Mesendoderm (in vitro differentiated cells): ENCODE measurements around the gene RAD21L1.

Experiments
- DNase-seq: peaks from one replicate; pipeline ENCODE4 v3.0.0; 2013
- H2AK5ac ChIP-seq: 2 replicates; pipeline ENCODE4 v1.6.1; 2013; ENCODE audit warnings: low read length, inconsistent platforms
- H2BK120ac ChIP-seq: 2 replicates; pipeline ENCODE4 v1.6.1; 2013; ENCODE audit warnings: low read depth, mild to moderate bottlenecking, low read length, moderate library complexity, mixed read lengths
- H2BK15ac ChIP-seq: replicated peaks from 2 replicates; pipeline ENCODE4 v1.6.1; 2013; ENCODE audit warnings: low read depth, mild to moderate bottlenecking, moderate library complexity
- H2BK5ac ChIP-seq: 2 replicates; pipeline ENCODE4 v1.6.1; 2013; ENCODE audit warnings: low read length, inconsistent platforms
- H3K18ac ChIP-seq: 2 replicates; pipeline ENCODE4 v1.6.1; 2013; ENCODE audit warnings: mild to moderate bottlenecking, low read length, mixed read lengths
- H3K23ac ChIP-seq: one replicate; pipeline ENCODE4 v1.6.1; 2013; ENCODE audit warnings: low read length
- H3K27ac ChIP-seq: 2 replicates; pipeline ENCODE4 v1.5.1; 2013; ENCODE audit warnings: low read depth, mild to moderate bottlenecking, inconsistent platforms, low read length, moderate library complexity
- H3K27me3 ChIP-seq: 2 replicates; pipeline ENCODE4 v1.6.1; 2013; ENCODE audit warnings: low read length, control low read depth, mild to moderate bottlenecking, inconsistent platforms; ENCODE audit not compliant: insufficient read depth, poor library complexity
- H3K36me3 ChIP-seq: 2 replicates; pipeline ENCODE4 v1.6.1; 2013; ENCODE audit warnings: low read length, inconsistent platforms; ENCODE audit not compliant: control insufficient read depth, insufficient read depth
- H3K4ac ChIP-seq: one replicate; pipeline ENCODE4 v1.6.1; 2013; ENCODE audit warnings: low read depth, mild to moderate bottlenecking, low read length, moderate library complexity
- H3K4me1 ChIP-seq: 2 replicates; pipeline ENCODE4 v1.6.1; 2013; ENCODE audit warnings: low read depth, low read length, inconsistent platforms; ENCODE audit not compliant: control insufficient read depth
- H3K4me2 ChIP-seq: 2 replicates; pipeline ENCODE4 v1.6.1; 2013; ENCODE audit warnings: low read length
- H3K4me3 ChIP-seq: 2 replicates; pipeline ENCODE4 v1.5.1; 2013; ENCODE audit warnings: mild to moderate bottlenecking, low read length
- H3K56ac ChIP-seq: one replicate; pipeline ENCODE4 v1.6.1; 2013; ENCODE audit warnings: low read length
- H3K79me1 ChIP-seq: 2 replicates; pipeline ENCODE4 v1.6.1; 2013; ENCODE audit warnings: low read length, inconsistent platforms
- H3K79me2 ChIP-seq: 2 replicates; pipeline ENCODE4 v1.6.1; 2013; ENCODE audit warnings: mild to moderate bottlenecking, low read length; ENCODE audit not compliant: control insufficient read depth, insufficient read depth
- H3K9ac ChIP-seq: 2 replicates; pipeline ENCODE4 v1.6.1; 2013; ENCODE audit warnings: low read length, inconsistent platforms
- H4K5ac ChIP-seq: one replicate; pipeline ENCODE4 v1.6.1; 2013; ENCODE audit warnings: low read length
- H4K8ac ChIP-seq: one replicate; pipeline ENCODE4 v1.6.1; 2013; ENCODE audit warnings: low read depth, mild to moderate bottlenecking, control low read depth, low read length, moderate library complexity
- WGBS: extraction: QIAGEN DNeasy Blood & Tissue Kit; methylation state at CpG from one replicate; pipeline ENCODE4 v1.1.7; 2013; ENCODE audit warnings: low lambda C conversion rate, missing lambda C conversion rate; ENCODE audit not compliant: insufficient coverage; ENCODE audit errors: extremely low coverage; 5-methylcytosine and 5-hydroxymethylcytosine counted together

RAD21L1 gene

DNA sequence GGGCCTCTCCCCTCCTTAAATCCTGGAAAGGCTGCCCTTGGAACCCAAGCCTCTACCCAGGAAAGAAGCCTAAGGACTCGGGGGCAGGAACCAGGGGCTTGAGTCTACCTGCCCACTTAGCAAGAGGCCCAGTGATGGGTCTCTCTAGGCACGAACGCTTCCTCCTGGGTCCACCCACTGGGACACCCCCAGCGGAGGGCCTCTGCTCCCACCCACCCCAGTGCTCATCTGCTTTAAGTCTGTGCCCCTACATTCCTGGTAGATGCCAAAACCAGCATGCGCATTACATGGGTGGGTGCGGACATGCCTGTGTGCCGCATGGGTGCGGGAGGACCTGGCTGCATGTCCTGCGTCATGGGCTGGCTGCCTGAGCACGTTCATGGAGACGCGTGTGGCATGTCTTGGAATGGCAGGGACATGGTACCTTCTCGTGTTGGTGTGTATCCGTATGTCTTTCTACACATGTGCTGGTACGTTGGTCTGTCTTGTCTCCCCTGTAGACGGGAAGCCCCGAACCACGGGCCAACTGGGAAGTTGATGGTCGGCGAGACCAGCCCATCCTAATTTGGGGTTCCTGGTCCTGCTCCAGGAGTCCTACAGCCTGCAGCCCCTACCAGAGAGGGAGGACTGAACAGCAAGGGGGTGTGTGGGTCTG, 69.6 kb downstream of the RAD21L1 start:
- Histone ChIP-seq H3K23ac (no peak overlapping the region), H4K8ac (no peak overlapping the region), H3K4me2 (no peak overlapping the region), H3K9ac (no peak overlapping the region), H3K4ac (no peak overlapping the region), H3K18ac (no peak overlapping the region), H2BK15ac (no peak overlapping the region), H3K4me3 (no peak overlapping the region), H2BK120ac (no peak overlapping the region), H3K27ac (no peak overlapping the region), H3K79me2 (no peaks in the 10 kb centered on the region), H3K79me1 (no peaks in the 10 kb centered on the region), H3K27me3 (no peaks in the 10 kb centered on the region), H3K4me1 (no peaks in the 10 kb centered on the region), H3K36me3 (no peaks in the 10 kb centered on the region), H2BK5ac (no peak overlapping the region), H2AK5ac (no peak overlapping the region), H3K56ac (no peak overlapping the region), H4K5ac (no peak overlapping the region)
- WGBS: no CpG with 5 or more reads among the region's 20 CpGs
- no peak for DNase-seq

DNA sequence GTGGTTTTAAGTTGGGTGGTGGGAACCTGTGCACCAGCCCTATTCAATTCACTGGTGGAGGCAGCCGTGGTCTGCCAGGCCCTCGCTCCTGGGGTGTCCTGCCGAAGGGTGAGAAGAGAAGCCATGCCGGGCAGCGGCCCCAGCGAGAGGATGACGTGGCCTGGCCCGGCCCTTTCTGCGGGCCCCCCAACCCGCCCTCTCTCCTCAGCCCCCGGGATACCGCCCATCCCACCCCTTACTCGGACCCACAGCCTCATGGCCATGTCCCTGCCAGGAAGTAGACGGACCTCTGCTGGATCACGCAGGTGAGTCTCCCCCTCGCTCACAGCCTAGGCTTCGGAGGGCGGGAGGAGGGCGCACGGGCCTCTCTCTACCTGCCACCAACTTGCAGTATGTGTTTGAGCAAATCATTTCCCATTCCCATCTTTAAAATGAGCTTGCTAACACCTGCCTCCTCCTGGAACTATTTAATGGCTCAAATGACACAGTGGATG, 70.3 kb downstream of the RAD21L1 start:
- Histone ChIP-seq H3K56ac (no peak overlapping the region), H2BK15ac (no peak overlapping the region), H3K4me1 (no peaks in the 10 kb centered on the region), H2AK5ac (no peak overlapping the region), H3K9ac (no peak overlapping the region), H4K8ac (no peak overlapping the region), H3K36me3 (no peaks in the 10 kb centered on the region), H3K23ac (no peak overlapping the region), H2BK120ac (no peak overlapping the region), H4K5ac (no peak overlapping the region), H3K79me1 (no peaks in the 10 kb centered on the region), H3K79me2 (no peaks in the 10 kb centered on the region), H3K4me3 (no peak overlapping the region), H3K4me2 (no peak overlapping the region), H3K4ac (no peak overlapping the region), H3K27me3 (no peaks in the 10 kb centered on the region), H2BK5ac (no peak overlapping the region), H3K27ac (no peak overlapping the region), H3K18ac (no peak overlapping the region)
- DNase-seq: no peak
- no CpG with 5 or more reads among the region's 20 CpGs for WGBS

DNA sequence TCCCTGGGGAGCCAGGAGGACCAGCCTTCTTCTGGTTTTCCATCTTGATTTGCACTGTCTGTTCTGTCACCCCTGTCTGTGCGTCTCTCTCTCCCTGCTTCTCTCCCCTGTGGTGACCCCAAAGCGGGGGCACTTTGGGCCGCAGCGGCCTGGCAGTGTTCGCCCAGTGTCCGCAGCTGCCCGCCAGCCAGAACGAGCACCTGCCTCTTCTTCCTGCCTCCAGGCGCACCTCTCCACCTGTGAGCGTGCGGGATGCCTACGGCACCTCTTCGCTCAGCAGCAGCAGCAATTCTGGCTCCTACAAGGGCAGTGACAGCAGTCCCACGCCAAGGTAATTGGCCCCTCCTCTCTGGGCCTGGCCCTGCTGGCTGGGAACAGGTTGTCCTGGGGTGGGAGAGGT, 71.1 kb downstream of the RAD21L1 start:
- Histone ChIP-seq H3K18ac (no peak overlapping the region), H3K4me2 (no peak overlapping the region), H3K9ac (no peak overlapping the region), H2BK5ac (no peak overlapping the region), H3K27ac (no peak overlapping the region), H3K4me3 (no peak overlapping the region), H3K4ac (no peak overlapping the region), H2BK120ac (no peak overlapping the region), H2AK5ac (no peak overlapping the region), H3K79me2 (no peaks in the 10 kb centered on the region), H3K56ac (no peak overlapping the region), H3K27me3 (no peaks in the 10 kb centered on the region), H4K5ac (no peak overlapping the region), H4K8ac (no peak overlapping the region), H2BK15ac (no peak overlapping the region), H3K23ac (no peak overlapping the region), H3K36me3 (no peaks in the 10 kb centered on the region), H3K4me1 (no peaks in the 10 kb centered on the region), H3K79me1 (no peaks in the 10 kb centered on the region)
- no CpG with 5 or more reads among the region's 14 CpGs for WGBS
- DNase-seq: no peak

DNA sequence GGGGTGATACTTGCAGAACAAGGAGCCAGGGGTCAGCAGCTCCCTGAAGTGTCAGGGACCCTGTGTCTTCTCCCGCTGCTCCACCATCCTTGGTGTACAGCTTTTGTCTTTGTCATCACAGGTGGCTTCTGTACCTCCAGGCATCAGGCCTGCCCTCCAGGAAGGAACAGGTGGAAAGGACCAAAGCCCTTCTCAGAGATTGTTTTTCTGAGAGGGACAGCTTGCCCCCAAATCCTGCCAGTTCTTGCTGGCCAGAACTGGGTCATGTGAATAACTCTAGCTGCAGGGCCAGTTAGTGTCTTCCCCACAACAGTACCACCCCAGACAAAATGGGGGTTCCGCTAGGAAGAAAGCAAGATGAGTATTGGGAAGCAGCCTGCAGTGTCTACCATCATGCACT, 71.6 kb downstream of the RAD21L1 start:
- Histone ChIP-seq H3K23ac (no peak overlapping the region), H4K5ac (no peak overlapping the region), H3K27ac (no peak overlapping the region), H3K4me2 (no peak overlapping the region), H3K4me3 (no peak overlapping the region), H3K9ac (no peak overlapping the region), H3K79me1 (no peaks in the 10 kb centered on the region), H3K36me3 (no peaks in the 10 kb centered on the region), H3K18ac (no peak overlapping the region), H3K56ac (no peak overlapping the region), H2BK15ac (no peak overlapping the region), H3K27me3 (no peaks in the 10 kb centered on the region), H2BK5ac (no peak overlapping the region), H2BK120ac (no peak overlapping the region), H4K8ac (no peak overlapping the region), H3K4ac (no peak overlapping the region), H3K79me2 (no peaks in the 10 kb centered on the region), H3K4me1 (no peaks in the 10 kb centered on the region), H2AK5ac (no peak overlapping the region)
- DNase-seq: no peak
- no CpG with 5 or more reads among the region's 2 CpGs for WGBS

DNA sequence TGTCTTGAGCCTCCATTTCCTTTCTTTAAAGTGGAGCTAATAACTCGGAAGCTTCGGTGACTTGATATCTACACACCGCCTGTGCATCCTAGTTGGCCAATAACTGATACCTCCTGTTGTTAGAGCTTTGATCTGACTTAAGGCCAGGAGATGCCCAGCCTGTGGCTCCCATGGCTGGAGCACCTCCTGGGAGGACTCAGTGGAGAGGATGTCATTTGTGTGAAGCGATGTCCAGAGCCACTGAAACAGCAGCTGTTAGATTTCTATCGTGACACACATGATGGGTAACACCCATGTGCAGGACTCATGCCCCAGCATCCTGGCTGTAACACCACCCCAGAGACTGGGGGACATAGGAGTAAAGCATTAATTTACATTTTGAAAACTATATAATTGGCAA, 72.3 kb downstream of the RAD21L1 start:
- Histone ChIP-seq H3K9ac (no peak overlapping the region), H3K79me1 (no peaks in the 10 kb centered on the region), H2BK120ac (no peak overlapping the region), H3K18ac (no peak overlapping the region), H2BK5ac (no peak overlapping the region), H3K4me1 (no peaks in the 10 kb centered on the region), H3K23ac (no peak overlapping the region), H2BK15ac (no peak overlapping the region), H4K8ac (no peak overlapping the region), H3K4ac (no peak overlapping the region), H2AK5ac (no peak overlapping the region), H3K56ac (no peak overlapping the region), H3K27me3 (no peaks in the 10 kb centered on the region), H3K36me3 (no peaks in the 10 kb centered on the region), H3K4me3 (no peak overlapping the region), H4K5ac (no peak overlapping the region), H3K4me2 (no peak overlapping the region), H3K79me2 (no peaks in the 10 kb centered on the region), H3K27ac (no peak overlapping the region)
- DNase-seq: no peak
- WGBS: no CpG with 5 or more reads among the region's 5 CpGs

DNA sequence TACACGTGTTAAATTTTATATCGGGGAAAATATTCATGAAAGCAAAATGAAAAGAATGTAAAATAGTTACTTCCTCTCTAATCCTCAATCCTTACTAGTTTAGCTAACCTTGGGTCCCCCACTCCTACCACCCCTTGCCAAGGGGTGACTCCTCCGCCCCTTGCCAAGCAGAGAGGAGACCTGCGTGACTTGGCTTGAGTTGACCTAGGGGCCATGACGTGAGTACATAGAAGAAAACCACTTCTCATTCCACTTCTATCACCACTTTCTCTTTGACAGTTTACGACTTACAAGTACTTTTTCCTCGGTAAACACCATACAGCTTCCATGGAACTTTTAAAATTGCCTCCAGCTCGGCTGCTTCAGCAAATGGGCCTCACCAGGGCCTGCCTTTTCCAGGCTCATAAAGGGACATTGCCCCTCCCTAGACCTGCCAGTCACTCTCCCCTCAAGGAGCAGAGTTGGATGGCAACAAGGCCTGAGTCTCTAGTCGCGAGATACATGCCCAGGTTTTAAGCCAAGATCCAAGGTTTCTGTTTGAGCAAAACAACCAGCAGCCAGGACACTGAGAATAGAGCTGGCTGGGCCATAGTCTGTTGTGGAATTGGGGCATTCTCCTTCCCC, 73.2 kb downstream of the RAD21L1 start:
- H3K4me1 ChIP-seq: no peaks in the 10 kb centered on the region
- WGBS: no CpG with 5 or more reads among the region's 10 CpGs
- H2AK5ac ChIP-seq: no peak overlapping the region
- H4K8ac ChIP-seq: no peak overlapping the region
- no peaks in the 10 kb centered on the region for H3K79me1 ChIP-seq
- H2BK5ac ChIP-seq: no peak overlapping the region
- no peak overlapping the region for H3K4ac ChIP-seq
- no peaks in the 10 kb centered on the region for H3K36me3 ChIP-seq
- H3K23ac ChIP-seq: no peak overlapping the region
- no peak overlapping the region for H2BK120ac ChIP-seq
- H3K27ac ChIP-seq: no peak overlapping the region
- no peak overlapping the region for H3K4me2 ChIP-seq
- H2BK15ac ChIP-seq: no peak overlapping the region
- no peak overlapping the region for H3K56ac ChIP-seq
- no peak overlapping the region for H3K18ac ChIP-seq
- H3K4me3 ChIP-seq: no peak overlapping the region
- no peak for DNase-seq
- H3K27me3 ChIP-seq: no peaks in the 10 kb centered on the region
- H3K9ac ChIP-seq: no peak overlapping the region
- H4K5ac ChIP-seq: no peak overlapping the region
- H3K79me2 ChIP-seq: no peaks in the 10 kb centered on the region
